ENCODE results near the gene VPS35L.

Gene VPS35L

DNA sequence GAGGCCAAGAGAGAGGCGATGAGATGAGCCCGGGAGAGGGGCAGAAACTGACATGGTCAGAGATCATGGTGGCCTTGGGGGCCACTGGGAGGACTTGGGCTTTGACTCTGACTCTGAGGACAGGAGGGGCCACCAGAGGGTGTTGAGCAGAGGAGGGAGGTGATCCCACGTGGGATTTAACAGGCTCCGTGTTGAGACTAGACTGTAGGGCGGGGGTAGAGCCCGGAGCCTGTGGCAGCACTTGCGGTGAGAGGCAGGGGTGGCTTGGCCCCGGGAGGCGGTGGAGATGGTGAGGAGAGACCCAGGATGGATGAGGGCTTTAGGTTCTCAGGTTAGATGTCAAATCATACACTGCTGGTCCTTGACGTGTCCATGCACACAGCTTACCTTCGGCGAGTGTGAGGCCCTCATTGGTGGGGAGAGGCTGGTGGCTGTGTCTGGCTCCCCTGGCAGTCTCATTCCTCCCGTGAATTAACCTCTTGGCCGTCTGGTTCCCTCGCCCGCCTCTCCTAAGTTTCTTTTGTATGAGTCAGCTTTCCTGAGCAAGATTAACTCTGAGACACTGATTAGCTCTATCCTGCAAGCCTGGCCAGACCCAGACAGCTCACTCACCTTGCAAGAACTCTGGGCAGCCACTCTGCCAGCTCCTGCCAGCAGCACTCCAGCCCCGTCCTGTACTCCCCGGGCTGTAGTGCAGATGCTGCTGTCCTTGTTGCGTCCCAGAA, 39.7 kb downstream of the VPS35L start:
- DNase-seq (ENCODE audit: low read depth), result no peak

DNA sequence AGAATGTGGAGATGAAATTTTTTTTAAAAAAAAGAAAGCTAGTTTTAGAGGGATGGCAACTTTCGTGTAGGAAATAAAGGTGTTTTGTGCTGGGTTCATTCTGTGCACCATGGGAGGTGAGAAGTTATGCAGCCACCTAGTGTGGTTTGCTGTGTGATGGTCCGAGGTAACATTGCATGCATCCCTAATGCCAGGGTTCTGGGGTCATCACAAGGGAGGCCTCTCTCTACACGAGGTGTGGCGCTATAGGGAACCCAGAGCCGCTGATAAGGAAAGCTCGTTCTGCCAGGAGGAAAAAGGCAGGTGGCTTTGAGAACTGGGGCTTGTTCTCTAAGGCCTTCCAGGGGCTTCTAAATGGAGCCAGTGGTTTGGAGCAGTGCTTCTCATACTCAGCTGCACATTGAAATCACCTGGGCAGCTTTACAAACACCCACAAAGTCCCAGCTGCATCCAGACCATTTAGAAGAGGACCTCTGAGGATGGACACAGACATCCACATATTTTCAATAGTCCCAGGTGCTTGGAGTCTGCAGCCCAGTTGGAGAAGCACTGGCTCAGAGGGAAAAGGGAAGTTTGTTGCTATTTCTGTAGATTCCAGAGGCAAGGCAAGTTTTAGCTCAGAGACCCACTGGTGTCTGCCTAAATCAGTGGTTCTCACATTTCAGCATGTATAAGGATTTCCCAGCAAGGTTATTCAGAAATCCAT, 43.5 kb downstream of the VPS35L start:
- DNase-seq (ENCODE audit: low read depth), result no peak

DNA sequence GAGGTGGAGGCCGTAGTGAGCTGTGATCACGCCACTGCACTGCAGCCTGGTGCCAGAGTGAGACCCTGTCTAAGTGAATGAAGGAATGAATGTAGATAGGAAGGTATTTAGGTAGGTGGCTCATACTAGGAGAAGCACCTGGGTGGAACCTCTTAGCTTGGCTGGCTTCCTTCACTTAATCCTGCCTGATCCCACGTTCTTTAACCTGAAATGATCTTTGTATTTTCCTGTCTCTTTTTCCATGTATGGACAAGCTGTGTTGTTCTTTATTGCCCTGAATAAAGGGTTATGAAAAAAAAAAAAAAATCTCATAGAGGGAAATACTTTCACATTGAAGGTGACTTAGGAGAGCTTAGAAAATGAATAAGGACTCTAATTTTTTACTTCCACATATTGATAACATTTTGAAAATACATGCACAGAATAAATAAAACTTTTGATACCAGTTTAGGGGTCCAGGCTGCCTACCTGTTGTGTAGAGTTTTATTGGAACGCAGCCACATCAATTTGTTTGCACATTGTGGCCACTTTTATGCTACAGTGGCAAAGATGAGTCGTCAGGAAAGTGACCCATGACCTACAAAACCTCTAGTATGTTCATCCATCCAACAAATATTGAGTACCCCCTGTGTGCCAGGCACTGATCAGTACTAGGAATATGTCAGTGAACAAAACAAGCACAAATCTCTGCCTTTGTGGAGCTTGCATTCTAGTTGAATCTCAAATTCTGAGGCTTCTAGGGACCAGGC, 44.6 kb downstream of the VPS35L start:
- DNase-seq (ENCODE audit: low read depth), result no peak

DNA sequence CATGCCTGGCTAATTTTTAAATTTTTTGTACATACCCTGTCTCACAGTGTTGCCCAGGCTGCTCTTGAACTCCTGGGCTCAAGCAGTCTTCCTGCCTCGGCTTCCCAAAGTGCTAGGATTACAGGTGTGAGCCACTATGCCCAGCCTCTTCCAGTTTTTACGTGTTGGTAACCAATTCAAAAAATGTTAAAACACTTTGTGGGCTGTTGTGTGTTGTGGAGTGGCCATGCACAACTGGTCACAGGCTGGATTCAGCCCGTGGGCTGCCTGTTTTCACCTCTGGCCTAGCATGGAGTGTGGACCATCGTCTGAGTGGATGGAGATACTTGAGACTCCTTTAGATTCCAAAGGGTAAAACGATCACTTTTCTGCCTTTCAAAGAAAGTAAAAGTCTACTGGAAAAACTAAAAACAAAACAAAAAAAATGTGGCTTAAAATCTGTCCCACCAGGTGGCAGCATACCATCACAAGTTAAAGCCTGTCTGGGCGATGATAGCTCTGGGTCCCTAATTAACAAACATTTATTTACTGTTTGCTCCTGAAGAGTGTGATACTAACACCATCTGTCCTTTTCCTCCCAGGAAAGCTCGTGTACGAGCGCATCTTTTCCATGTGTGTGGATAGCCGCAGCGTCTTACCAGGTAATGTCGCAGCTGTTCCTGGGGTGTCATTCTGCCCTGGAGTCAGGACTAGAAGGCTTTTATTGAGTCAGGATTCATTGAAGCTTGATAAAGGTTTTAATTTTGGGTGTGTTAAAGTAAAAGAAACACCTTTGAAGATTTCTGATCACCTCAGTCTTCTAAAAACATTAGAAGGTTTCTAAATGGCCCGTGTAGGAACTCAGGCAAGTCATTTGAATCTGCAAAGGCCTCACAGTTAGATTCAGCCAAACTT, 45.8 kb downstream of the VPS35L start:
- DNase-seq (ENCODE audit: low read depth), result peak; percentile 6

DNA sequence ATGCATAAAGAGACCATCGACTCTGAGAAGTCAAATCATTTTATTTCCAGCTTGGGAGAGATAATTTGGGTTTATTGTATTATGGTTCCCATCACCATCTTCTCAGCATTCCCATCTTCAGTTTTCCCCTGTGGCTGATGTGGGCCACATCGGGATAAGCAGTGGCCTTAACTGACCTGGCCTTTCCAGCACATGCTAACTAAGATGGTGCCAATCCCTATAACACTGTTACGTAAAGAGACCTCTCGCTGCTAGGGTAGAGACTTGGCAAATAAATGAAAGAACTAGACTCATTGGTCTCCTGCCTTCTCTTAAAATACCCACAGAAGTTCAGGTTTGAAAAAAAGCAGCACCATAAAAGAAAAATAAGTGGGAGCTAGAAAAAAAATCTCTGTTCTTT, 49.4 kb downstream of the VPS35L start:
- no peak for DNase-seq (ENCODE audit: low read depth)

DNA sequence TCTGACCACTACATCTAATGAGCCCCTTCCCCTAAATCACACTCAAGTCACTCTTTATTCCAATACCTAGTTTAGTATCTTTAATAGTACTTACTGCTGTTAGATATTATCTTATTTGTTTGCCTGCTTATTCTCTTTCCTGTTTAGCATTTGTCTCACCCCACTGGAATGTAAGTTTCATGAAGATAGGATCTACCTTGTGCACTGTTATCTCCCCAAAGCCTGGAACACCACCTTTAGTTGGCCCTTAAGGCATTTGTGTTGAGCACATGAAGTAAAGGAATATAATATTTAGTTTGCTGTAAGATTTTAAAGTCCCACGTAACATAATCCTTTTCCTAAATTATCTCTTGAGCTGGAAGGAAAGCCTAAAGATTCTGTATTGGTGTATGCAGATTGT, 50.2 kb downstream of the VPS35L start:
- DNase-seq (ENCODE audit: low read depth), result no peak

DNA sequence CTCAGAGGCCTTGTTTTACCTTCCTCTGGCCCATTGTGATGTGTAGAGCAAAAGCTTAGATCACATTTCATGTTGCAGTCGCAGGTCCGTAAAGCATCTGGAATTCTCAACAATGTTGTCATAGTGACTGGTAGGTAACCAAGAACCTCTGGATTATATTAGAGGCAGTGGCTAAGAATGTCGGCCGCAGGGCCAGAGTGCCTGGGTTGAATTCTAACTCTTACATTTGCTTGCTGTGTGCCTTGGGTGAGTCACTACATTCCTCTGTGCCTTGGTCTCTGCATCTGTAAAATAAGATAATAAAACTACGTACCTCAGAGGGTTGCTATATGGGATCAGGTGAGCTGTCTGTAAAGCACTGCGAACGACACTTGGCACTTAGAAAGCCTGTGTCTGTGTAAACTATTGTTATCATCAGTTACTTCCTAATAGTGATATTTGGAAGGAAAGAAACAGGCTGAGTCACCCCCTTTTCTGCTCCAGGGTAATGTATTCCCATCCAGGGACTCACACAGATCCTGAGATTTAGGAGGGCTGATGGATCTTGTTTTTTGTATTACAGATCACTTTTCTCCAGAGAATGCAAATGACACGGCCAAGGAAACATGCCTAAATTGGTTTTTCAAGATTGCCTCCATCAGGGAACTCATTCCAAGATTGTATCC, 52.2 kb downstream of the VPS35L start:
- no peak for DNase-seq (ENCODE audit: low read depth)

DNA sequence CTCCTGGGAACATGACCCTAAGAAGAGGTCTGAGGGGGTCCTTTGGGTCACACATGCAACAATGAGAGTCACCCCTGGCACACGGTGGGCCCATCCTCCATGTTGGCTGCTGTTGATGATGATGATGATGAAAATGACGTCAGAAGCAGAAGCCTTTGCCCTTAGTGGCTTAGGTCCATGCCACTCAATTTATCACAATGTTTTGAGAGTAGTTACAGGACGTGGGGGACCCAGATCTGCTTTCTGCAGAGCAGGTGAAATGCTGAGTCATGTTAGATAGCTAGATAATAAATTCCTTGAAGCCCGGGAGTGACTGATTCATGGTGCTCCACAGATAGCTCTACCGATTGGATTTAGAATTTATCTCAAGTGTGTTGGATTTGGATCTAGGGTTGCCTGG, 53.9 kb downstream of the VPS35L start:
- no peak for DNase-seq (ENCODE audit: low read depth)

DNA sequence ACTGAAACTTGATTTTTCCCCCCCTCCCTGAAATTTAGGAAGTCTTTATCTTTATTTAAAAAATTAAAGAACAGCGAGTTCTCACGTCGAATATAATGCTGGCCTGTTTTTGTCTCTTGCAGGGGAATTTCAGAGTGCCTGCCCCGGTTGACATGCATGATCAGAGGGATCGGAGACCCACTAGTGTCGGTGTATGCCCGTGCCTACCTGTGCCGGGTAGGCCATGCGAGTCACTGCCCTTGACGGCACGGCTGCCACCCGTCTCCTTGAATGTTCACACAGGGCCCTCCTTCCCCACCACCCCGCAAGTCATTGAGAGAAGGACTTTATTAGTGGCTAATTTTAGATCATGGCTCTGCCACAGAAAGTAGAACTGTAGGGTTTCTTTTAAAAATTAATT, 54.7 kb downstream of the VPS35L start:
- no peak for DNase-seq (ENCODE audit: low read depth)

DNA sequence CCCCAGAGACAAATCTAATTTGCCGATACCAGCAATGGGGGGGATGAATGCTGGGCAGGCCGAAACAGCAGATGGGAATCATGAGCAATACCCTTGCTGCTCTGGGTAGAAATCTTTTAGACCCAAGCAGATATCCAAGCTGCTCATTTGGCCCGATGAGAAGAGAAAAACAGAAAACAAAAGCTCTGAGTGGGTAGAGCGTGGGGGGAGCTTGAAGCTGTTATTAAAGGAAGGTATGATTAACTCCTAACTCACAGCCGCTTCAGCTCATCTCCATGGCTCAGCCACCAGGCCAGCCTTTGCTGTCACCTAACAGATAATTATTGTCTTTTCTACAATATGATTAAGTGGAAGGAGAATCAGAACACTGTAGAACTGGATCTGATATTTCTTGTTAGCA, 58.3 kb downstream of the VPS35L start:
- DNase-seq (ENCODE audit: low read depth), result no peak

DNA sequence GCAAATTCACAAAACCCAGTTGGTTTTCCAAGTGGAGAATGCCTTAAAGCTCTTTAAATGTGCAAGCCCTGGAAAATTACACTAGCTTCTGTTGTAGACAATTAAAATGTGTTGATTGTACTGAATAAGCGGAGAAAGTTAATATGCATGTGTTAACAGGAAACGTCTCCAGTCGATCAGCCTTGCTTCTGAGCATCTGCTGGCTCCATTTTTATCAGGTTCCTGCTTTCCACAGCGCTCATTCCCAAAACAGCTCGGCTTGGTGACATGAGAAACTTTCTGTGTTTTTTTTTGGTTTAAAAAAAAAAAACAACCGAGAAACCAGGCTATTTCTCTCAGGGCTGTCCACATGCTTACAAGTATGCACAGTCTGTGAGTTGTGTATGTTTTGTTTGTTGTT, 60.7 kb downstream of the VPS35L start:
- DNase-seq (ENCODE audit: low read depth), result no peak

DNA sequence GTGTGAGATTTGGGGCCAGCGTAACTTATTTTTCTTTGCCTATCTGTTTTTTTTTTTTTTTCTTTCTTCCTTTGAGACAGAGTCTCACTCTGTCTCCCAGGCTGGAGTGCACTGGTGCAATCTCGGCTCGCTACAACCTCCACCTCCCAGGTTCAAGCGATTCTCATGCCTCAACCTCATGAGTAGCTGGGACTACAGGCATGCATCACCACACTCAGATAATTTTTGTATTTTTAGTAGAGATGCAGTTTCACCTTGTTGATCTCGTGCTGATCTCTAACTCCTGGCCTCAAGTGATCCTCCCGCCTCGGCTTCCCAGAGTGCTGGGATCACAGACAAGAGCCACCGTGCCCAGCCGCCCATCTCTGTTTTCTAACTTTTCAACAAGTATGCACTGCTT, 63.4 kb downstream of the VPS35L start:
- DNase-seq (ENCODE audit: low read depth), result no peak

DNA sequence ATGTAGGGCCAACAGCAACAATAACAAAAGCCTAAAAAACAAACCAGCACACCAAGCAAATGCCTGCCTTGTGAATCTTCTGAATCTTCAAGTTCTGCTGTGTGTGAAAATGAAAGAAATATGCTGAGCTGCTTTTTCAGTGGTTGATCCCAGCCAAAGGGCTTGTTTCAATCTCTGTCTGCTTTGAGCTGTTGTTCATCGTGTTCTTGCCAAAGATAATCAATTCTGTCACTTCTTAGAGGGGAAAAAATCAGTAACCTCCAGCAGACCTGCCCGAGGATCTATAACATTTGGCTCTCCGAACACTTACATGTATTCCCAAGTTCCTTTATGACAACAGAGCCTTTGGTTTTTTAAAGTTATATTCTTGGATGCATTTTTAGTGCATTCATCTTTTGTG, 65.9 kb downstream of the VPS35L start:
- no peak for DNase-seq (ENCODE audit: low read depth)

DNA sequence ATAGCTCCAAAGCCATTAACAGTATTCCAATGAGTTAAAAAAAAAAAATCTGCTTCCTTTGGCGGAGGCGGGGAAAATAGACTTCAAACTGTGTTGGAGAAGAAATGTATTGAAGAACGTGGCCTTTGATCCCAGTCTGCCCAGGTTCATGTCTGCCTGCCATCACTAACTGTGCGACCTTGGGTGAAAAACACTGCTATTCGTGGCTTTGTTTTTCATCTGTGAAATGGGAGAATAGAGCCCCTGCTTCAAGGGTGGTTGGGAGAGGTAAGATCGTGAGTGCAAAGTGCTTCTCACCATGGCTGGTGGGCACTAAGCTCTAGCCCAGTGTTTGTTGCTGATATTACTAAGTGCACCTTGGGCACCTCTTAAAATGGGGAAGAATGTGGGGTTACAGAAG, 69.5 kb downstream of the VPS35L start:
- DNase-seq (ENCODE audit: low read depth), result no peak

DNA sequence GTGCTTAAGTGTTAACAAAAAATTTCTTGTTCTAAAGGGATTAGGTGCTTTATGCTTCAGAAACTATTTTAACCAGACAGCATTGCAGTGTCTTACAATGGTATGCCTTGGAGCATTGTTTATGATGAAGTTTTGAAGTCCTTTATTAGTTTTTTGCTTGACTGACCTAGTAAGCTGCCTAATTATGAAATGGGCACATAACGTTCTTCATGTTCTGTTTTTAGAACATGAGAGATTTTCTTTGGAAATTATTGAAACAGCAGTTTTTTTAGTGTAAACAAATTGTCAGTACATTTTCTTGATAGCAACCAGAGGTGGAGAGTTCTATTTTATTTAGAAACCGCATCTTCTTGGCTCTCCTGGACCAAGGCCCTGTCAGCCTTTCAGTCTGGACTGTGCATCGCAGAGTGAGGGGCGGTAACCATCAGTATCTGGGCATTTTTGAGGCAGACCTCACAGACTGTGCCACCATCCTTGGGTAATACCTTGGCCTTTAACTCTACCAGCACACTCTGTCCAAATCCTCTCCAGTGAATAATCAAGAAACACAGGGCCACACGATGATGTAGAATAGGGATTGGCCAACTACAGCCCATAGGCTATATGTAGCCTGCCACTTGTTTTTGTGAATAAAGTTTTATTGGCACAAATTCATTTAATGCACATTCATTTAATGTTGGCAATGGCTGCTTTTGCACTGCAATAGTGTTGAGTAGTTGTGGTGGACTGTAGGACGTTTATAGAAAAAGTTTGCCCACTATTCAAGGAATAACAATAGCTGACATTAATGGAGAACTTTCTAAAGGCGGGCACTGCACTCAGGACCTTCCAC, 81.1 kb downstream of the VPS35L start:
- no peak for DNase-seq (ENCODE audit: low read depth)

DNA sequence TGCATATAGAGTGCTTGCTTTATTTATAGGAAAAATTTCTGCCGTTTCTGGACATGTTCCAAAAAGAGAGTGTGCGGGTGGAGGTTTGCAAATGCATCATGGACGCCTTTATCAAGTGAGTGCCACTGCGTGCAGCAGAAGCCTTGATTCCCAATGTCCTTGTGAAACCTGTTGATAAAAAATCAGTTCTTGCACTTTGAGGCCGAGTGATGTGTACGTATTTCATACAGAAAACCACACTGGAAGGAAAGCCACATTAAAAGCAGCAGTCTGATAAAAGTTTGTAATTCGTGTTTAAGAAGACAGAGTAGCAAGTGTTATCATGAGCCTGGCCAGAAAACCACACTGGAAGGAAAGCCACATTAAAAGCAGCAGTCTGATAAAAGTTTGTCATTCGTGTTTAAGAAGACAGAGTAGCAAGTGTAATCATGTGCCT, 84.5 kb downstream of the VPS35L start:
- DNase-seq (ENCODE audit: low read depth), result no peak

DNA sequence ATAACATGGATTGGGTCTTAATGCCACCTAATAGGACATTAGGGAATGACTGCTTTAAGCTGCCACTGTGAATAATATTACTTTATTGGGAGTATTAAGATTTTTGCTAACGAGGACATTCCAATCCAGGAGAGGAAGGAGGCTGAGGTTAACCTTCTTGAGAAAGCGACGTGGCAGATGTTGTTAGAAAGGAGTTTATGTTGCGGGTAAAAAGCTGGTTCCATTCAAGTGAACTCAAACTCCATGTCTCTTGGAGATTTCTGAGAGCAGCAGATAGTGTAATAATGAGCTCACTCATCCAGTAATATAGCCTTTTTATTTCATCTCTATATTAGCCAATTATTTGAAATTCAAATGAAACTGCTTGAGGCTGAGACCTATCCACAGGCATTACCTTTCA, 87.0 kb downstream of the VPS35L start:
- no peak for DNase-seq (ENCODE audit: low read depth)

DNA sequence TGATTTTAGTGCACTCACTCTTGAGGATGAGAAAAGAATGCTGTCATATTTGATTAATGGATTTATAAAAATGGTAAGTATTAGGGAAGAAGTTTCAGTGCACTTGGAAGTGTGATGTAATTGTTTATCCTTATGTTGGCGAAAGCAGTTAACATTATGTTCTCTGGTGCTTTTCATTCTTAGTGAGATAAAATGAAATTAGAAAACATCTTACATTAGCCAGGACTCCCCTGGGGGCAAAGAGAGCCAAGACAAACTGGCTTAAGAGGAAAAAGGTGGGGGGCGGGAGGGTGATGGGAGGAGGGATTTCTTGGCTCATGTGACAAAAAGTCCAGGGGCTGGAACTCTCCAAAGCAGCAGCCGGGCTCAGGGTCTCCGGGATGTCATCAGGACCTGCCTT, 89.4 kb downstream of the VPS35L start:
- no peak for DNase-seq (ENCODE audit: low read depth)

DNA sequence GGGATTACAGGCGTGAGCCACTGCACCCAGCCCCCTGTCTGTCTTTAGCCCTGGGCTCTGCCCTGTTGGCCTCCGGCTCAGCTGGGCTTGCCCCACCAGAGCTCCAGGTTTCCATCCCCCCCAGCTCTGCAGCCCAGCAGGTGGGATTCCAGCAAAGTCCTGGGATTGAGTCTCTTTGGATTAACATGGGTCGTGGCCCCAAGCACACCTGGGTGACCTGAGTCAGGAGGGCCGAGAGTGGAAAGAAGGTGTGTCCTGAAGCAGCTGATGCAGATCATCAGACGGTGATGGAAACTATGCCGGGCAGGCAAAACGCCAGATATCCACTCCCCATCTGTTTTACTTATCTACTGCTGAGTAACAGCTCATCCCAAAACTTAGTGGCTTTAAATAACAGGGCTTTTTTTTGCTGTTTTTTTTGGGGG, 90.1 kb downstream of the VPS35L start:
- DNase-seq (ENCODE audit: low read depth), result no peak

DNA sequence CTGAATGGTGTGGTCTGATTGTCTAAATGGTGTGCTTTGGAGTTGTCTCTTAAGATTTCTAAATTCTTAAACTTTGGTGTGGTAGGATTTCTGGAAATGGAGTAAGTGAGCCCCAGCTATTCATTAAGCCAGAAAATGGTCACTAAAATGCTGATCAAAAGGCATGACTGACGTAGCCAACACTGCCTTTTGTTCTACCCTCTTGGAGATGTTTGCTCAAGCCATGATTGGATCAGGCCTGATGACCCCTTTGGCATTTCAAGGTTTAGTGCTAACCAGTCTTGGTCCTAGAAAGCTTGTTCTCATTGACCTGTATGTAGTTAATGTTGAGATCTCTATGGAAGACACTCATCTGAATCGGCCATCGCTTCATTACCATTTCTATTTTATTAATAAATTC, 94.5 kb downstream of the VPS35L start:
- no peak for DNase-seq (ENCODE audit: low read depth)

DNA sequence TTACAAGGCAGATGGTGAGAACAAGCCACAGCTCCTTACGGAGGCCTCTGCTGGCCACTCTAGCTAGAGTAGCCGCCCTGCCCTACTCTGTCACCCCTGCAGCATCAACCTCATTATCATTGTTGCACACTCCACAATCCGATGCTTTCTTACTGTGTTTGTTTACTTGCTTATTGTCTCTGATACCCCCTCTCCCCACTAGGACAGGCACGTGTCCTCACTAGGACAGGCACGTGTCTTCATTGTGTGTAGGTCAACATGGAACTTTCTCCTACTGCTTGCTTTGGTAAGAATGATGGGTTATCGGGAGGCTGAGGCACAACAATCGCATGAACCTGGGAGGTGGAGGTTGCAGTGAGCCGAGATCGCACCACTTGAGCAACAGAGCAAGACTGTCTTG, 98.6 kb downstream of the VPS35L start:
- no peak for DNase-seq (ENCODE audit: low read depth)

Data from T follicular helper cell (primary cell).